WTC11 (cell line): ENCODE data around the gene NDRG3.

ENCODE experiments used
- CTCF ChIP-seq: fragments of 200-600 bp; IDR thresholded peaks from 2 replicates; pipeline ENCODE4 v1.8.0; 2022; ENCODE audit warnings: antibody characterized with exemption
- ESRRA ChIP-seq: sonication (generic); formaldehyde crosslinking; IDR thresholded peaks from 2 replicates; pipeline ENCODE4 v1.8.1; 2022; ENCODE audit warnings: mild to moderate bottlenecking, missing genetic modification reagents, borderline replicate concordance
- MXD4 ChIP-seq: fragments of 250-450 bp; sonication (Bioruptor Pico); IDR thresholded peaks from 2 replicates; pipeline ENCODE4 v1.8.0; 2021; ENCODE audit warnings: mild to moderate bottlenecking, moderate library complexity, borderline replicate concordance
- SMAD4 ChIP-seq: sonication (generic); formaldehyde crosslinking; IDR thresholded peaks from 2 replicates; pipeline ENCODE4 v1.8.0; 2022; ENCODE audit warnings: mild to moderate bottlenecking, missing genetic modification reagents
- SOX15 ChIP-seq: fragments of 250-450 bp; sonication (Bioruptor Pico); IDR thresholded peaks from 2 replicates; pipeline ENCODE4 v1.9.0; 2021; ENCODE audit warnings: mild to moderate bottlenecking
- USF2 ChIP-seq: sonication (generic); formaldehyde crosslinking; IDR thresholded peaks from 2 replicates; pipeline ENCODE4 v1.8.1; 2023; ENCODE audit warnings: mild to moderate bottlenecking, missing genetic modification reagents, moderate library complexity
- ZNF138 ChIP-seq: sonication (generic); formaldehyde crosslinking; conservative IDR thresholded peaks from 2 replicates; pipeline ENCODE4 v1.8.1; 2022; ENCODE audit warnings: mild to moderate bottlenecking, moderate library complexity, missing genetic modification reagents

GRCh38 chr20:36670665-36671357 is 75.1 kb downstream of the NDRG3 start:
- TF ChIP-seq ZNF138 (CRISPR knock-in tag) (no peak), USF2 (CRISPR knock-in tag) (no peak), SMAD4 (CRISPR knock-in tag) (no peak), CTCF (no peak), SOX15 (CRISPR knock-in tag) (no peak), MXD4 (CRISPR knock-in tag) (no peak), ESRRA (CRISPR knock-in tag) (no peak)
